BE2C (cell line): Measurements from ENCODE around the gene MVB12B.
A peak's percentile ranks its signal among the peaks of the same experiment; 100 is the strongest.

ENCODE experiments used
- DNase-seq: peaks from one replicate; pipeline ENCODE4 v3.0.0-alpha.2; 2020
- H3K27me3 ChIP-seq: fragments of 250-450 bp; sonication (Bioruptor Pico); 2 replicates; pipeline ENCODE4 v1.5.1; 2020; ENCODE audit warnings: mild to moderate bottlenecking
- H3K36me3 ChIP-seq: fragments of 250-450 bp; sonication (Bioruptor Pico); 2 replicates; pipeline ENCODE4 v1.5.1; 2020; ENCODE audit warnings: mild to moderate bottlenecking
- H3K4me1 ChIP-seq: fragments of 250-450 bp; sonication (Bioruptor Pico); 2 replicates; pipeline ENCODE4 v1.5.1; 2020
- H3K4me3 ChIP-seq: 2 replicates; pipeline ENCODE4 v1.5.1; 2011; ENCODE audit warnings: low read depth, low read length
- H3K9me3 ChIP-seq: fragments of 250-450 bp; sonication (Bioruptor Pico); 2 replicates; pipeline ENCODE4 v1.5.1; 2020
- TF ChIP-seq, protein P1 (sequence below): IDR thresholded peaks from 2 replicates; pipeline ENCODE4 v1.5.1; 2012; ENCODE audit warnings: mild to moderate bottlenecking, low read depth, low read length

Gene MVB12B

DNA sequence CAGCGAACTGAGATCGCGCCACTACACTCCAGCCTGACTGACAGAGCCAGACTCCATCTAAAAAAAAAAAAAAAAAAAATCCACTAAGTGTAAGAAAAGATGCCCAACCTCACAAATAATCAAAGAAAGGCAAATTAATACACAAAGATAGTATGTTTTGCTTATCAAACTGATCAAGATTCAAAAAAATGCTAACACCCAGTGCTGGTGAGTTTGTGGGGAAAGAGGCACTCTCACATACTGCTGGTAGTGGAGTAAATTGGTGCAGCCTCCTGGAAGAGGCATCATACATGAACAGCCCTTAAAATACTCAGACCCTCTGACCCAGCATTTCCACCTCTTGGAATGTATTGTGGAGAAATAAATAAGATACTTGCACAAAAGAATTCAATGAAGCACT is 216.9 kb downstream of the MVB12B start:
- H3K4me1 ChIP-seq: peaks cover 13% of the 10 kb centered on the region
- no peak overlapping the region for H3K4me3 ChIP-seq
- H3K9me3 ChIP-seq: no peaks in the 10 kb centered on the region
- H3K27me3 ChIP-seq: no peaks in the 10 kb centered on the region
- H3K36me3 ChIP-seq: no peaks in the 10 kb centered on the region
- TF ChIP-seq, protein P1, sequence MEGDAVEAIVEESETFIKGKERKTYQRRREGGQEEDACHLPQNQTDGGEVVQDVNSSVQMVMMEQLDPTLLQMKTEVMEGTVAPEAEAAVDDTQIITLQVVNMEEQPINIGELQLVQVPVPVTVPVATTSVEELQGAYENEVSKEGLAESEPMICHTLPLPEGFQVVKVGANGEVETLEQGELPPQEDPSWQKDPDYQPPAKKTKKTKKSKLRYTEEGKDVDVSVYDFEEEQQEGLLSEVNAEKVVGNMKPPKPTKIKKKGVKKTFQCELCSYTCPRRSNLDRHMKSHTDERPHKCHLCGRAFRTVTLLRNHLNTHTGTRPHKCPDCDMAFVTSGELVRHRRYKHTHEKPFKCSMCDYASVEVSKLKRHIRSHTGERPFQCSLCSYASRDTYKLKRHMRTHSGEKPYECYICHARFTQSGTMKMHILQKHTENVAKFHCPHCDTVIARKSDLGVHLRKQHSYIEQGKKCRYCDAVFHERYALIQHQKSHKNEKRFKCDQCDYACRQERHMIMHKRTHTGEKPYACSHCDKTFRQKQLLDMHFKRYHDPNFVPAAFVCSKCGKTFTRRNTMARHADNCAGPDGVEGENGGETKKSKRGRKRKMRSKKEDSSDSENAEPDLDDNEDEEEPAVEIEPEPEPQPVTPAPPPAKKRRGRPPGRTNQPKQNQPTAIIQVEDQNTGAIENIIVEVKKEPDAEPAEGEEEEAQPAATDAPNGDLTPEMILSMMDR: no peak
- DNase-seq: no peak

DNA sequence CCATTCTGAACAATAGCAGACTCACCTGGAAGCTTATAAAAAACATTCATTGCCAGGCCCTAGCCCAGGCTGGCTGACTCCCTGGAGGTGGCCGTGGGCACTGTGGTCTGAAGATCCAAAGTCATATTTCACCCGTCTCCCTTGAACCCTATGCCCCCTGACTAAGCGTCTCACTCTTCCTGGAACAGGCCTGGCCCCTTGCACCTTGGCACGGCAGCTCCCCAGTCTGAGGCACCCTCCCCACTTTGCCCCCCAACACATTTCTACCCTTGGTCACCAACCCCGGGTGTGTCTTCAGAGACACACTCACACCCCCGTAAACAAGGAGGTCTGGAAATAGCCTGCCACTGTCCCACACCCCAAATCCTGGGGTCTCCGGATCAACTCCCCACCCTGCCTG is 218.5 kb downstream of the MVB12B start:
- Histone ChIP-seq H3K4me1 (peaks cover 26% of the 10 kb centered on the region), H3K9me3 (no peaks in the 10 kb centered on the region), H3K36me3 (no peaks in the 10 kb centered on the region), H3K27me3 (no peaks in the 10 kb centered on the region), H3K4me3 (no peak overlapping the region)
- DNase-seq: no peak
- TF ChIP-seq, protein P1: no peak

DNA sequence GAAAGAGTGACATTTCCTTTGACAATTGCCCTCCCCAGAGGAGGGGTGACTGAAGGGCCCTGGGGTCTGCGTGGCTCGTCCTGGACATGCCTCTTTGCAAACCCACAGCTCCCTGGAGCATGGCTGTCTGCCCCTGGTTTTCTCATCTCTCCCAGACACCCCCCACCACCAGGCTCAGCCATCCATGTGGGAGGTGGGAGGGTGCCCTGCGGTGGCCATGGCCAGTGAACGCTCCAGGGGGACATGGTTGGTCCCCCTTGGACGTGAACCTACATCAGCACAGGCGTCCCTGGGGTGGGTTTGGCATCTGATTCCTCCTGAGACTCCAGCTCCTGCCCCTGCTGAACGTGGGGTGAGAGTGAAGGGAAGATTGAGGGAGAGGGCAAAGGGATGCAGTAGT is 219.4 kb downstream of the MVB12B start:
- DNase-seq: no peak
- Histone ChIP-seq H3K27me3 (no peaks in the 10 kb centered on the region), H3K9me3 (no peaks in the 10 kb centered on the region), H3K36me3 (no peaks in the 10 kb centered on the region), H3K4me3 (no peak overlapping the region), H3K4me1 (peaks cover 33% of the 10 kb centered on the region)
- TF ChIP-seq, protein P1: no peak

DNA sequence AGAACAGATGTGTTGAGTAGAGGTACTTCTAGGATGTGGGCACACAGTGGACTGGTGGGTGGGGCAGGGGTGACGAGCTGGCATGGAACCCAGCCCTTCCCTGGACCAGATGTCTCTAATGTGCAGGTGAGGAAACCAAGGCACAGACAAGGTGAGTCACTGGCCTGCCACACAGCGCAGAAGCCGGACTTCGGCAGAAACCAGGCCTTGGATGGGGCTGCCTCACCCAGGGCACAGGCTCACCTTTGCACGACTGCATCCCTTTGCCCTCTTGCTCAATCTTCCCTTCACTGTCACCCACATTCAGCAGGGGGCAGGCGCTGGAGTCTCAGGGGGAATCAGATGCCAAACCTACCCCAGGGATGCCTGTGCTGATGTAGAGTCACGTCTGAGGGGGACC is 221.7 kb downstream of the MVB12B start:
- H3K27me3 ChIP-seq: no peaks in the 10 kb centered on the region
- no peak overlapping the region for H3K4me3 ChIP-seq
- peaks cover 37% of the 10 kb centered on the region for H3K4me1 ChIP-seq
- no peak for DNase-seq
- H3K9me3 ChIP-seq: no peaks in the 10 kb centered on the region
- H3K36me3 ChIP-seq: no peaks in the 10 kb centered on the region
- TF ChIP-seq, protein P1: no peak

DNA sequence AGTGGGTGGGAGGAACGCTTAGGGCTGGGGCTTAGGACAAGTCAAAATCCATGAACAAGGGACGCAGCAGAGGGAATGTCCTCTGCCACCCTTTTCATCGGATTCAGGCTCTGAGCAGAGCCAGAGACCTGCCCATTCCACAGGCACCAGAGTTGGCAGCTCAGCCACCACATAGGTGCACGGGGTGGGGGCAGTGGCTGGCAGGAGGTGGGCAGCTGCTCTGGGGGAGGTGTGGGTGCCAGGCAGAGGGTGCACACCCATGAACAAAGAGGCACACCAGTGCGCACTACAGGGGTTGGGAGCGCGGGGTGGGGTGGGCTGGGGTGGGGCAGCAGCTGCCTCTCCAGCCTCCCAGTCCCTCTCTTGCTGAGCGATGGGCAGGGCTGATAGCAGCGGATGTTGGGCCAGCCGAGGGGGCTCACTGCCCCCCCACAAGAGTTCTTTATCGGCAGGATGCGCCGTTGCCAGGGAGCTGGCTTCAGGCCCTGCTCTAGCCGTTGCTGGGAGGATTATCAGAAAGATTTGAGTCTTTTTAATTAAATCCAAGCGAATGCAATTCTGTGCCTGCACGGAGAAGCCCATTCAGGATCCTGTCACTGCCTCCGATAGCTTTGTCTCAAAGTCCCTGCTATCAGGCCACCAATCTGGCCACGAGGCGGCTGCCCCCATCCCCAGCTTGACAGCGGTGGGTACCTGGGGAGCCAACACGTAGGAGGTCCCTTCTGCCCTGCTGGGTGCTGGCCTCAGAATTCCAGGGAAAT is 222.8 kb downstream of the MVB12B start:
- TF ChIP-seq, protein P1: no peak
- DNase-seq: peak; percentile 89
- Histone ChIP-seq H3K4me1 (peaks cover 37% of the 10 kb centered on the region), H3K4me3 (peak overlapping the region; percentile 24), H3K9me3 (no peaks in the 10 kb centered on the region), H3K36me3 (no peaks in the 10 kb centered on the region), H3K27me3 (no peaks in the 10 kb centered on the region)

DNA sequence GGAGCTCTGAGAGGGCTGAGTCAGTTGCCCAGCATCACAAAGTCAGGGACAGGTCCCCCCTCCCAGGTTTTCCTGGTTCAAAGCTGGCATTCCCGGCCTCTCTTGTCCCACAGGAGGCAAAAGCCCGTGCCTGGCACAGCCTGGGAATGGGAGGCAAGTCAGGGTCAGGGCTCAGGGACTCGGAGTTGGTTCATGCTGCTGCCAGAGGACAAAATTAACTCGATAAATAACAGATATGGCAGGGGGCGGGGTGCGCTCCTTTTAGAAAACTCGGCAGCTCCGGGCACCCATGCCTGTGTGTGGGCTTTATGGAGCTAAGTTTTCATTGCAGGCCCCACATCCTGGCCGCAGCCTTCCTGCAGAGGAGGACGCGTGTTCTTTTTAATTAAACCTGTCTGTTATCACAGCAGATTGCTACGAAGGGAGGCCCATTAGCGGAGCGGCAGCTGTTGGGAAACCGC is 224.3 kb downstream of the MVB12B start:
- no peak overlapping the region for H3K4me3 ChIP-seq
- H3K4me1 ChIP-seq: peaks cover 37% of the 10 kb centered on the region
- H3K27me3 ChIP-seq: no peaks in the 10 kb centered on the region
- H3K36me3 ChIP-seq: no peaks in the 10 kb centered on the region
- DNase-seq: peak; percentile 85
- TF ChIP-seq, protein P1: no peak
- H3K9me3 ChIP-seq: no peaks in the 10 kb centered on the region
